ENCODE data around the gene TBC1D23. TPM values are rescaled to one million over a fixed set of nuclear protein-coding genes. Genes with fewer than 3 reads are reported as not detected.

The TBC1D23 gene
- polyA plus RNA-seq, 3 donors = 10.2 to 22.7 (median 12.2) TPM

DNA sequence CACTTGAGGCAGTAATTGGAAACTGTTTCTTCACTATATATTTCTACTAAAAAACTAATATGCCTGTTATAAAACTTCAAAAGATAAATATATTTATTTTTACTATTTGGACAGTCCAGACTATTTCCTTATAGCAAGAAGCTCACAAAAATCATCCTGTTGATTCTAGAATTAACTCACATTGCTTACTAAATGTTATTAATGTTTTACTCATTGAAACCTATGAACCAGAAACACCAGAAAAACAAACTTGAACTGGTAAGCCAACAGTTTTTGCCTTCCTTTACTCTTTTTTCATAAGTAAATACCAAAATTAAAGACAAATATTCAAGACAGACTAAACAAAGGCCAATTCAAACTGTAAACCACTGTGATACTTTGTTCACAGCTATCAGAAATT lies 113.7 kb downstream of the TBC1D23 start:
- Mint-ChIP-seq H3K36me3 (peaks cover 65 to 67% of the 10 kb centered on the region in 2 donors), H3K27me3 (ENCODE audit: low read depth in 3 of 3) (no peaks in the 10 kb centered on the region), H3K27ac (no peak overlapping the region), H3K9me3 (no peaks in the 10 kb centered on the region), H3K4me1 (no peaks in the 10 kb centered on the region), H3K4me3 (no peak overlapping the region)
- Histone ChIP-seq H3K9me3 (replicated peaks in 1 of 2; ENCODE audit: control insufficient read depth in 1 of 2, insufficient read depth in 1 of 2, low read length in 2 of 2) (no peaks in the 10 kb centered on the region), H3K4me2 (replicated peaks; ENCODE audit: extremely low read depth, low read length, poor library complexity, severe bottlenecking) (no peak overlapping the region), H3K4me3 (replicated peaks in 1 of 3; ENCODE audit: low read depth in 2 of 3, low read length in 3 of 3) (no peak overlapping the region), H4K20me1 (ENCODE audit: insufficient read depth, low read length) (no peaks in the 10 kb centered on the region), H2AFZ (ENCODE audit: insufficient read depth, low read depth, low read length, poor library complexity, severe bottlenecking) (no peak overlapping the region), H3K36me3 (replicated peaks in 1 of 2; ENCODE audit: control insufficient read depth in 1 of 2, insufficient read depth in 2 of 2, low read length in 2 of 2) (peaks cover 72 to 94% of the 10 kb centered on the region in 2 donors), H3K27ac (ENCODE audit: low read depth in 1 of 2, low read length in 2 of 2) (no peak overlapping the region), H3K27me3 (ENCODE audit: control insufficient read depth in 2 of 2, insufficient read depth in 2 of 2, low read length in 2 of 2) (no peaks in the 10 kb centered on the region), H3K79me2 (ENCODE audit: insufficient read depth, low read length) (no peaks in the 10 kb centered on the region), H3K4me1 (ENCODE audit: control insufficient read depth in 1 of 2, insufficient read depth in 2 of 2, low read length in 2 of 2) (no peaks in the 10 kb centered on the region), H3K9ac (ENCODE audit: insufficient read depth, low read length, poor library complexity, severe bottlenecking) (no peak overlapping the region)
- DNase-seq = no peak
- intact Hi-C loops (cut with micrococcal nuclease) = no loop called here
- TF ChIP-seq, protein P1, sequence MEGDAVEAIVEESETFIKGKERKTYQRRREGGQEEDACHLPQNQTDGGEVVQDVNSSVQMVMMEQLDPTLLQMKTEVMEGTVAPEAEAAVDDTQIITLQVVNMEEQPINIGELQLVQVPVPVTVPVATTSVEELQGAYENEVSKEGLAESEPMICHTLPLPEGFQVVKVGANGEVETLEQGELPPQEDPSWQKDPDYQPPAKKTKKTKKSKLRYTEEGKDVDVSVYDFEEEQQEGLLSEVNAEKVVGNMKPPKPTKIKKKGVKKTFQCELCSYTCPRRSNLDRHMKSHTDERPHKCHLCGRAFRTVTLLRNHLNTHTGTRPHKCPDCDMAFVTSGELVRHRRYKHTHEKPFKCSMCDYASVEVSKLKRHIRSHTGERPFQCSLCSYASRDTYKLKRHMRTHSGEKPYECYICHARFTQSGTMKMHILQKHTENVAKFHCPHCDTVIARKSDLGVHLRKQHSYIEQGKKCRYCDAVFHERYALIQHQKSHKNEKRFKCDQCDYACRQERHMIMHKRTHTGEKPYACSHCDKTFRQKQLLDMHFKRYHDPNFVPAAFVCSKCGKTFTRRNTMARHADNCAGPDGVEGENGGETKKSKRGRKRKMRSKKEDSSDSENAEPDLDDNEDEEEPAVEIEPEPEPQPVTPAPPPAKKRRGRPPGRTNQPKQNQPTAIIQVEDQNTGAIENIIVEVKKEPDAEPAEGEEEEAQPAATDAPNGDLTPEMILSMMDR (IDR thresholded peaks at IDR 0.05) = no peak

Other genes starting within 250 kb of the TBC1D23 start
- under 1 TPM; 0.13 to 0.40 (median 0.25) TPM for gene FILIP1L, start 146.5 kb upstream of the TBC1D23 start, polyA plus RNA-seq
- 10 to 100 TPM; 15.1 to 30.5 (median 24.6) TPM for gene NIT2, start 73.8 kb downstream of the TBC1D23 start, polyA plus RNA-seq
- gene TOMM70, start 140.1 kb downstream of the TBC1D23 start, polyA plus RNA-seq = 1 to 10 TPM; 4.9 to 6.3 (median 6.3) TPM
- under 1 TPM; 0.07 to 0.26 (median 0.08) TPM for gene LNP1, start 140.5 kb downstream of the TBC1D23 start, polyA plus RNA-seq
- 1 to 10 TPM in 1 of 3 donors, under 1 TPM in 2; 0.03 to 1.5 (median 0.97) TPM for gene TMEM45A, start 231.6 kb downstream of the TBC1D23 start, polyA plus RNA-seq

Data from CD14-positive monocyte (primary cell).